OCI-LY7 (cell line): ENCODE results near the gene MRPS9.

Source experiments
- CTCF ChIP-seq: fragments of 200-600 bp; sonication (generic); conservative IDR thresholded peaks from 2 replicates; pipeline ENCODE4 v1.5.1; 2014; ENCODE audit warnings: mild to moderate bottlenecking, antibody characterized with exemption, low read length, moderate library complexity, mixed read lengths
- EZH2phosphoT487 ChIP-seq: fragments of 200-600 bp; sonication (generic); IDR thresholded peaks from 2 replicates; pipeline ENCODE4 v1.6.1; 2018; ENCODE audit warnings: low read depth, borderline replicate concordance, mild to moderate bottlenecking, mixed run types, antibody characterized with exemption, low read length, moderate library complexity, mixed read lengths

- no peak for TF ChIP-seq CTCF
- no peak for TF ChIP-seq EZH2phosphoT487
Observed at GRCh38 chr2:105076121-105076520, 38.3 kb downstream of the MRPS9 start.
